K562 treated with DMSO at 1 percent for 48 hours (cell line): ENCODE measurements around the gene WDR33. TPM values are rescaled to one million over a fixed set of nuclear protein-coding genes. Genes with fewer than 3 reads are reported as not detected.

ENCODE experiments used
- total RNA-seq: library from RNA; unstranded; fragments of 300-600 nt; gene quantifications from 2 replicates; pipeline ENCODE4 v1.2.3, GENCODE V29; 2022; ENCODE audit warnings: low replicate concordance; ENCODE audit errors: extremely low read depth

The WDR33 gene
- not detected in 2 replicates for total RNA-seq

DNA sequence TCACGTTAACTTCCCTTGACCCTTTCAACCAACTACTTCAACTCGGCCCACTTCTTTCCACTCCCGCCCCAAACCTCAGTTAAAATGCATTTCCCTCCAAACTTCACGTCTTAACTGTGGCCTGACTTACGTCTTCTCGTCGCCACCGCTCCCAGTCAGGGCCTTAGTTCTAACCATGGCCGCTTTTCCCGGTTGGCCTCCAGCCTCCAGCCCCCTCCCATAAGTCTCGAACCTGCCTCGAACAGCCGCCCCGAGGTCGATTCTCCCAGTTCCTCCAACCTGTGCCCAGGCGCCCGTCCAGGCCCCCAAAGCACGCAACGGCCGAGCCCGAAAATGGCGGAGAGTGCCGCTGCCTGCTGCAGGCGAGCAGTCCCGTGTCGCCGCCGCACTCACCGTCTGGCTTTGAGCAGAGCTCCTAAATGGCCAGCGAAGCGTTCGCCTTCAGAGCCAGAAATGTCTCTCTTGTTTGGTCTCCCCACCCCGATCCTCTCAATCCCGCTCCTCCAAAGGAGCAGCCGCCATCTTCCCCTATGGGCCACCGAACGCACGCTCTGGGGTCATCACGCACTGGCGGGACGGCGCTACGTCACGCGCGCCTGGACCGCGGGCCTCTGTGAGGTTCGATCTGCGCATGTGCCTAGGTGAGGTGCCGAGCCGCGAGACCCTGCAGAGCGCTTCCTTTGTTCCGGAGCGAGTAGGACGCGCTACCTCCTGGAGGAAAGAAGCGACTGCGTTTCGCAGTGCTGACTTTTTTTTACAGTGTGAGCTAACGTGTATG, at the start of gene WDR33:
Gene WDR33 (minus strand): TSS at position 553 of the 778 bp plus-strand sequence. CDS start 40,190 bp downstream, outside the sequence.

DNA sequence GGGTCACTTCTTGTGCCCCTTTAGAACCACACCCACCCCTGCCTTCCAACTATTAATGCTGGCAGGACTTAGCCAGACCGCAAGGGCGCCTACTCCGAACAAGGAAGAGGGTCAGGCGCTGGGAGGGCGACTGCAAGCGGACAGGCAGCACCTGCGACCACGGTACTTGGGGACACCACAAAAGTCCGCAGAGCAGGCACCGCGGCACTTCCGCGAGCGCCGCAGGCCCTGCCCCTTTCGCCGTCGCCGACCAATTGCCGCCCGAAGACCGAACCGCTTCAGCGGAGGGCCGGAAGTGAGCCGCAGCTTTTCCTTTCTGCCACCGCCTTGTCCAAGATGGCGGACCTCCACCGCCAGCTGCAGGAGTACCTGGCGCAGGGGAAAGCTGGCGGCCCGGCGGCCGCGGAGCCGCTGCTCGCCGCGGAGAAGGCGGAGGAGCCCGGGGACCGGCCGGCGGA, 109.7 kb downstream of the WDR33 start, which contains the start of gene SFT2D3:
Gene SFT2D3 (plus strand): TSS at position 305 of the 458 bp plus-strand sequence. CDS start 32 bp downstream, at position 337.

GRCh38 chr2:127675331-127676261, 135.4 kb downstream of the WDR33 start, which contains the start of gene LIMS2:
Gene LIMS2 (minus strand): TSS chr2:127675530. CDS start chr2:127675024, 506 bp downstream.

Other genes starting within 250 kb of the WDR33 start
- gene GPR17, start 165.0 kb downstream of the WDR33 start, total RNA-seq = not detected in 2 replicates
- not detected in 2 replicates for gene LIMS2, start 135.6 kb downstream of the WDR33 start, total RNA-seq
- not detected in 2 replicates for gene SFT2D3, start 109.7 kb downstream of the WDR33 start, total RNA-seq
- gene POLR2D, start 47.0 kb upstream of the WDR33 start, total RNA-seq = not detected in 2 replicates
- not detected in 2 replicates for gene AMMECR1L, start 74.8 kb upstream of the WDR33 start, total RNA-seq
- gene SAP130, start 216.9 kb upstream of the WDR33 start, total RNA-seq = not detected in 2 replicates